ENCODE results near the gene UAP1L1.

Gene UAP1L1

DNA sequence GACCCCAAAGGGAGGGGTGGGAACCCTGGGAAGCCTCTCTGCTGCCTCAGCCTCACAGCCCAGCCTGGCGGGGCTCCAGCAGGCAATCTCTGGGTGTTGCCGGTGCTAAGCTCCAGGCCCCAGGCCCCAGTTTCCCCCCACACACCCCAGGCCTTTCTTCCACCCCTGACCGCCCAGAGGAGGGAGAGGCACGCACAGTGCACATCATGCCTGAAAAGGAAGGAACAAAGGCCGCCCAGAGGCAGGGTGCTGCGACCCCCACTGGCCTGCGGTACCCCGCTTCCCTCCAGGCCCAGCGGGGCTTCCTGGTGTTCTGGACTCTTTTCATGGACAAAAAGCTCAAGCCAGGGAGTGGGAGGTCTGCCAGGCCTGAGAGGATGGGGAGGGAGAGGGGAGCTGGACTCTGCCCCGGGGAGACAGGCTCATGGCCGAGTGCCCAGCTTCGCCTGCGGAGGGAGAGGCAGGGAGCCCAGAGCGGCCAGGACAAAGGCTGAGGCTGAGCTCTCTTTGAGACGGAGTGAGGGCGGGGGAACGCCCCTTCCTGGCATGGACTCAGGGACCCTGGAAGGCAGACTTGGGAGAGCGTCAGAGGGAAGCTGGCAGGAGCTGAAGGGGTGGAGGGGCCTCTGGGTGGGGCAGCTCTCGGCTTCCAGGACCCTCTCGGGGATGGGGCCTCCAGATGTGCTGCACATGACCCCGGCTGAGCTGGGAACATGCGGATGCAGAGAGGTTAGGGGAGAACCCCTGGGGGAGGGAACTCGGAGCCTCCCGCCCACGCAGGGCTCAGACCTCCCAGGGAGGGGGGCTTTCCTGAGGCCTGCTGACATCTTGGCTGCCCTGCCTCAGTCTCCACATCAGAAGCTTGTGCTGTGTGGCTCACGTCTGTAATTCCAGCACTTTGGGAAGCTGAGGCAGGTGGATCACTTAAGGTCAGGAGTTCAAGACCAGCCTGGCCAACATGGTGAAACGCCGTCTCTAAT lies 21.6 kb upstream of the UAP1L1 start:
- no peaks in the 10 kb centered on the region for H3K36me3 ChIP-seq (replicated peaks in 1 of 2; ENCODE audit: control insufficient read depth in 2 of 2, insufficient read depth in 2 of 2, low read length in 2 of 2)
- no peak overlapping the region for H3K4ac ChIP-seq (ENCODE audit: low read length)
- WGBS, 2 donors (ENCODE audit: extremely low coverage in 2 of 2, insufficient read length in 2 of 2, insufficient replicate concordance in 1 of 2): no CpG with 5 or more reads among the region's 28 CpGs
- peaks cover 8 to 13% of the 10 kb centered on the region in 2 donors for H3K4me1 ChIP-seq (ENCODE audit: control insufficient read depth in 2 of 2, insufficient read depth in 1 of 2, low read depth in 1 of 2, low read length in 2 of 2)
- no peak overlapping the region for H2BK5ac ChIP-seq (ENCODE audit: low read length)
- no peak overlapping the region for H3K4me2 ChIP-seq (ENCODE audit: insufficient read depth, low read length, poor library complexity, severe bottlenecking)
- H3K79me1 ChIP-seq (ENCODE audit: low read depth, low read length): peaks cover under 1% of the 10 kb centered on the region
- peaks cover 17 to 75% (median 53%) of the 10 kb centered on the region in 3 experiments for H3K27me3 ChIP-seq (ENCODE audit: control insufficient read depth in 3 of 3, insufficient read depth in 3 of 3, low read depth in 1 of 3, low read length in 3 of 3)
- H2BK15ac ChIP-seq (ENCODE audit: low read length): peak overlapping the region; percentile 96
- H3K4me3 ChIP-seq (ENCODE audit: low read length in 2 of 2): no peak overlapping the region
- peak overlapping the region; percentile 76 for H3K18ac ChIP-seq (ENCODE audit: low read length)
- H3K14ac ChIP-seq (ENCODE audit: low read length): peak overlapping the region; percentile 38
- peak overlapping the region; percentile 90 for H2AFZ ChIP-seq (ENCODE audit: low read length)
- H2BK12ac ChIP-seq (ENCODE audit: low read length): peak overlapping the region; percentile 73
- no peak overlapping the region for H4K91ac ChIP-seq (ENCODE audit: low read depth, low read length, poor library complexity)
- no peak overlapping the region for H4K8ac ChIP-seq (ENCODE audit: low read depth, low read length)
- no peak for DNase-seq (ENCODE audit: low spot score)
- peak overlapping the region; percentile 94 for H2AK5ac ChIP-seq (ENCODE audit: low read depth, low read length)
- H3K9ac ChIP-seq (ENCODE audit: low read depth, low read length, poor library complexity): peak overlapping the region; percentile 81
- H3K9me3 ChIP-seq (replicated peaks in 1 of 2; ENCODE audit: control insufficient read depth in 2 of 2, insufficient read depth in 1 of 2, low read depth in 1 of 2, low read length in 2 of 2): peaks cover 0 to 1% of the 10 kb centered on the region in 2 donors
- H2BK120ac ChIP-seq (ENCODE audit: low read depth, low read length): no peak overlapping the region
- no peak overlapping the region for H3K27ac ChIP-seq (replicated peaks; ENCODE audit: low read length)
- no peak overlapping the region for H3K23ac ChIP-seq (ENCODE audit: low read depth, low read length, poor library complexity)

DNA sequence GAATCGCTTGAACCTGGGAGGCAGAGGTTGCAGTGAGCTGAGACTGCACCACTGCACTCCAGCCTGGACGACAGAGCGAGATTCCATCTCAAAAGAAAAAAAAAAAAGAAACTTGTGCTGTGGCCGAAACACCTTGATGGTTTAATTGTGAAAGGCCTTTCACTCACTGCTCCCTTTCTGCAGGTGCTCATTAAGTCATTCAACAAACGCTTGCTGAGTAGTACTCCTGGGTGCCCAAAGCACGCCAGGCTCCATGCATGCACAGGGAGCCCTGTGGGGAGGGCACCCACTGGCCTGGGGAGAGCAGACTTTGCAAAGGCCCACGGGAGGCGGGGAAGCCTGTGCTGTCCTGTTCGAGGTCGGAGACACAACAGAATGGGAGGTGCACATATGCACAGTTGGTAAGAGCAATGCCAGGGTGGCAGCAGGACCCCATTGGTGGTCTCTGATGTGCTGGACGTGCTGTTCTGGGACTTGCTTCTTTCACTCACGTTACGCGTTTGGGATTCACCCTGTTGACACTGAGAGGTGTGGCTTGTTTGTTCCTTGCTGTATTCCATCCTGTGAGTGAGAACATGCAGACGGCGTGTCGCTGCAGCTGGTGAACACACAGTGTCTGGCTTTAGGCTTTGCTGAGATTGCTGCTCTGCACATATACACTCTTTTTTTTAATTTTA lies 20.4 kb upstream of the UAP1L1 start:
- Histone ChIP-seq H2BK5ac (ENCODE audit: low read length) (no peak overlapping the region), H3K14ac (ENCODE audit: low read length) (peak overlapping the region; percentile 89), H3K27me3 (ENCODE audit: control insufficient read depth in 3 of 3, insufficient read depth in 3 of 3, low read depth in 1 of 3, low read length in 3 of 3) (peaks cover 17 to 63% (median 41%) of the 10 kb centered on the region in 3 experiments), H3K23ac (ENCODE audit: low read depth, low read length, poor library complexity) (peak overlapping the region; percentile 48), H3K4me1 (ENCODE audit: control insufficient read depth in 2 of 2, insufficient read depth in 1 of 2, low read depth in 1 of 2, low read length in 2 of 2) (peaks cover 8 to 13% of the 10 kb centered on the region in 2 donors), H3K79me1 (ENCODE audit: low read depth, low read length) (peaks cover 2% of the 10 kb centered on the region), H2BK12ac (ENCODE audit: low read length) (no peak overlapping the region), H4K91ac (ENCODE audit: low read depth, low read length, poor library complexity) (no peak overlapping the region), H3K4me2 (ENCODE audit: insufficient read depth, low read length, poor library complexity, severe bottlenecking) (no peak overlapping the region), H3K9ac (ENCODE audit: low read depth, low read length, poor library complexity) (no peak overlapping the region), H2AK5ac (ENCODE audit: low read depth, low read length) (peak overlapping the region; percentile 97), H3K9me3 (replicated peaks in 1 of 2; ENCODE audit: control insufficient read depth in 2 of 2, insufficient read depth in 1 of 2, low read depth in 1 of 2, low read length in 2 of 2) (peaks cover 0 to 1% of the 10 kb centered on the region in 2 donors), H3K4ac (ENCODE audit: low read length) (no peak overlapping the region), H2BK120ac (ENCODE audit: low read depth, low read length) (no peak overlapping the region), H2BK15ac (ENCODE audit: low read length) (no peak overlapping the region), H2AFZ (ENCODE audit: low read length) (no peak overlapping the region), H3K27ac (replicated peaks; ENCODE audit: low read length) (no peak overlapping the region), H3K4me3 (ENCODE audit: low read length in 2 of 2) (no peak overlapping the region), H3K36me3 (replicated peaks in 1 of 2; ENCODE audit: control insufficient read depth in 2 of 2, insufficient read depth in 2 of 2, low read length in 2 of 2) (no peaks in the 10 kb centered on the region), H4K8ac (ENCODE audit: low read depth, low read length) (no peak overlapping the region), H3K18ac (ENCODE audit: low read length) (no peak overlapping the region)
- DNase-seq (ENCODE audit: low spot score): no peak
- no CpG with 5 or more reads among the region's 17 CpGs for WGBS, 2 donors (ENCODE audit: extremely low coverage in 2 of 2, insufficient read length in 2 of 2, insufficient replicate concordance in 1 of 2)

GRCh38 chr9:137057545-137057944 lies 19.8 kb upstream of the UAP1L1 start:
- Histone ChIP-seq H2BK12ac (ENCODE audit: low read length) (no peak overlapping the region), H3K23ac (ENCODE audit: low read depth, low read length, poor library complexity) (no peak overlapping the region), H3K27me3 (ENCODE audit: control insufficient read depth in 3 of 3, insufficient read depth in 3 of 3, low read depth in 1 of 3, low read length in 3 of 3) (peaks cover 17 to 56% (median 34%) of the 10 kb centered on the region in 3 experiments), H3K27ac (replicated peaks; ENCODE audit: low read length) (no peak overlapping the region), H2BK120ac (ENCODE audit: low read depth, low read length) (no peak overlapping the region), H3K79me1 (ENCODE audit: low read depth, low read length) (peaks cover 2% of the 10 kb centered on the region), H3K4me3 (ENCODE audit: low read length in 2 of 2) (no peak overlapping the region), H4K91ac (ENCODE audit: low read depth, low read length, poor library complexity) (no peak overlapping the region), H2BK15ac (ENCODE audit: low read length) (no peak overlapping the region), H2BK5ac (ENCODE audit: low read length) (no peak overlapping the region), H3K14ac (ENCODE audit: low read length) (no peak overlapping the region), H3K4me1 (ENCODE audit: control insufficient read depth in 2 of 2, insufficient read depth in 1 of 2, low read depth in 1 of 2, low read length in 2 of 2) (peaks cover 8 to 13% of the 10 kb centered on the region in 2 donors), H3K4me2 (ENCODE audit: insufficient read depth, low read length, poor library complexity, severe bottlenecking) (no peak overlapping the region), H2AK5ac (ENCODE audit: low read depth, low read length) (no peak overlapping the region), H3K36me3 (replicated peaks in 1 of 2; ENCODE audit: control insufficient read depth in 2 of 2, insufficient read depth in 2 of 2, low read length in 2 of 2) (no peaks in the 10 kb centered on the region), H3K9ac (ENCODE audit: low read depth, low read length, poor library complexity) (no peak overlapping the region), H3K18ac (ENCODE audit: low read length) (no peak overlapping the region), H2AFZ (ENCODE audit: low read length) (no peak overlapping the region), H3K4ac (ENCODE audit: low read length) (no peak overlapping the region), H3K9me3 (replicated peaks in 1 of 2; ENCODE audit: control insufficient read depth in 2 of 2, insufficient read depth in 1 of 2, low read depth in 1 of 2, low read length in 2 of 2) (peaks cover 0 to 1% of the 10 kb centered on the region in 2 donors), H4K8ac (ENCODE audit: low read depth, low read length) (no peak overlapping the region)
- no CpG with 5 or more reads among the region's 16 CpGs for WGBS, 2 donors (ENCODE audit: extremely low coverage in 2 of 2, insufficient read length in 2 of 2, insufficient replicate concordance in 1 of 2)
- no peak for DNase-seq (ENCODE audit: low spot score)

Measured in neuronal stem cell (in vitro differentiated cells).